COLO668 (cell line): ENCODE measurements around the gene SH2D4B.
A peak's percentile ranks its signal among the peaks of the same experiment; 100 is the strongest.

Experiments used
- DNase-seq: peaks from one replicate; lab custom pipeline; 2025; ENCODE audit not compliant: unreplicated experiment; lab: John Stamatoyannopoulos, UW

SH2D4B gene

GRCh38 chr10:80537736-80538480 is at the start of gene SH2D4B:
SH2D4B (plus strand) TSS chr10:80537902; CDS start chr10:80538332, 430 bp downstream.
- DNase-seq: peak; percentile 5

- no peak for DNase-seq
Measured at GRCh38 chr10:80488539-80489066, 49.1 kb upstream of the SH2D4B start.

- no peak for DNase-seq
Measured at GRCh38 chr10:80489371-80490112, 48.2 kb upstream of the SH2D4B start.

- DNase-seq: no peak
Measured at GRCh38 chr10:80491251-80492102, 46.2 kb upstream of the SH2D4B start.

- DNase-seq: no peak
Measured at GRCh38 chr10:80492848-80493521, 44.7 kb upstream of the SH2D4B start.

- DNase-seq: no peak
Measured at GRCh38 chr10:80493522-80494051, 44.1 kb upstream of the SH2D4B start.

- no peak for DNase-seq
Measured at GRCh38 chr10:80496555-80497172, 41.0 kb upstream of the SH2D4B start.

- no peak for DNase-seq
Measured at GRCh38 chr10:80497187-80498077, 40.3 kb upstream of the SH2D4B start.

GRCh38 chr10:80498078-80498832 is 39.4 kb upstream of the SH2D4B start:
- DNase-seq: no peak

GRCh38 chr10:80498833-80499741 is 38.6 kb upstream of the SH2D4B start:
- DNase-seq: peak; percentile 4

- DNase-seq: no peak
Measured at GRCh38 chr10:80500572-80501380, 36.9 kb upstream of the SH2D4B start.

GRCh38 chr10:80501381-80501912 is 36.3 kb upstream of the SH2D4B start:
- no peak for DNase-seq

- no peak for DNase-seq
Measured at GRCh38 chr10:80501913-80502521, 35.7 kb upstream of the SH2D4B start.

- no peak for DNase-seq
Measured at GRCh38 chr10:80502621-80503583, 34.8 kb upstream of the SH2D4B start.
